ENCODE data around the gene BACE2.

- TF ChIP-seq POLR2AphosphoS5 (IDR thresholded peaks at IDR 0.05; ENCODE audit: low read depth): no peak
- TF ChIP-seq CTCF (IDR thresholded peaks at IDR 0.05; ENCODE audit: insufficient read depth, low read length): no peak
- no peak for TF ChIP-seq SPI1 (IDR thresholded peaks at IDR 0.05; ENCODE audit: borderline replicate concordance, low read depth)
- TF ChIP-seq REST (IDR thresholded peaks at IDR 0.05; ENCODE audit: insufficient replicate concordance, low read depth): no peak
- no peak for TF ChIP-seq GABPA (IDR thresholded peaks at IDR 0.05; ENCODE audit: low read depth)
Measured at GRCh38 chr21:41231060-41231459, 63.1 kb downstream of the BACE2 start.
